Subcutaneous preadipocyte (primary cell): ENCODE results near the gene GANAB. TPM values are rescaled to one million over a fixed set of nuclear protein-coding genes. Genes with fewer than 3 reads are reported as not detected.

ENCODE experiments used
- small RNA-seq: library from RNA; depleted of rRNA; stranded (forward); fragments of <200 nt; gene quantifications from one replicate; pipeline ENCODE3, GENCODE V24; 2012
- total RNA-seq: library from RNA; depleted of rRNA; stranded (reverse); fragments of >200 nt; gene quantifications from 2 replicates; pipeline ENCODE4 v1.2.3, GENCODE V29; 2012

Gene GANAB
- total RNA-seq, result 178 and 191 TPM in 2 replicates

DNA sequence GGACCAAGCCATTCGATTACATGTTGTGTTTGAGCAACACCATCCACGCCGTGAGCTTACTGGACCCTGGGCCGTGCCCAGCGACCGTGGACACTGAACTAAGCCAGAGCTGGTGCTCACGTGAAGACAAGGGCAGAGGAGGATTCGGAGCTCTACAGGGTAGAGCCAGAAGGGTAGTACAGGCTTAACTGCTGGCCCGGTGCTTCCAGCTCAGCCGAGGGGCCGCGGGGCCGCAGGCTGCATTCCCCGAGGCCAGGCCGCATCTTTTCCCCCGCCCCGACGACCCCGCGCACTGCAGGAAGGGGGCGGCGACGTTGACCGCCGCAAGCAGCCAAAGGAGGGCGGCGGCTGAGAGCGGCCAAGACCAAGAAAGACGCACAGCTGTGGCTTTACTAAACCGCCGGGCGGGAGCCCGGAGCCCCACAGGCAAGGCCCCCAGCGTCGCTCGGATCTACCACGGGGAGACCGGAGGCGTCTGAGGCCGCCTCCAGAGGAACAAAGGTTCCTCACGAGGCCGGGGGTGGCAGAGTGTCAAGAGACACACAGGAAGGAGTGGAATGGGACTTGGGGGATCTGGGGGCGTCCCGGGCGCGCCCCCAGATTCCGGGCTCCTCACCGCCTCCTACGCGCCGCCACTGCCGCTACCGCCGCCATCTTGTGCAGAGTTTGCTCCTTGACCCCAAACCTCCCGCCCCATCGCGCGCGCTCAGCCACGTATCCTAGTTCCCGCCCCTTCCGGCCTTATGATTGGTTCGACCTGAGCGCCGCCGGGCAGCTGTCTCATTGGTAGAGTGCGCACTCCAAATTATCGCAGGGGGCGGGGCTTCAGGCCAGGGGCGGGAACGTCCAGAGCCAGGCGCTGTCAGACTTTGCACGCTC is at the start of gene GANAB:
TSS of gene GANAB (minus strand) at position 668 of the 879 bp plus-strand sequence. CDS start at position 654, 14 bp downstream.

DNA sequence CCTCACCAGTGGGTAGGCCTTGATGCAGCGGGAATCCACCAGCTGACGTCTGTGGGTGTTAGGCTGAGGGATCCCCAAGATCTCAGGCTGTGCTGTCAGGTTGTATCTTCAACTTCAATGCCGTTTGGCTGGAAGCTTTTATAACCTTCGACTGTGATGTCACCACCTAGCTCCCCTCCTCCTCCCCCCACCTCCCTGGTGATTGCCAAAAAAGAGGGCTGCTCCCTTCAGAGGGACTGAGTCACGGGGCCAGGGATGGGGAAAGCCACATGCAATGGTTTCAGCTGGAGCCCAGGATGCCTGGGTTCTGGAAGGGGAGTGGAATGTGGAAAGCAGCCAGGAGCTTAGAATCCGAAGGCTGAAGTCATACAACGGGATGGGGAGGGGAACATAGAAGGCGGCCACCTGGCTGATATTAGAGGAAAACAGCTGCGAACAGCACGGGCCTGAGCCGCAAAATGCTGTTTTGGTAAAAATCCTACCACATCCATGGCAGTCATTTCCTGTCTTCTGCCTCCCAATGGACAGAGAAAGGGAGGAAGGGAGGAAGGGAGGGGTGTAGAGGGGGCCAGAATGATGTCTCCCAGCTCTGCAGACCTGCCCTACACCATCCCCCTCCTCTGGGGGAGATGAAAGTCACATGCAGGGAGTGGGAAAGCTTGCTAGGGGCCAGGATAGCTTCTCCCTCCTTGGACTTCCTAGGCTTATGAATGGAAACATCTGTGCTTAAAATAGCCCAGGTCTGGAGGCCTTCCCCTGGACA is 43.2 kb upstream of the GANAB start, which contains the start of gene LRRN4CL:
TSS of gene LRRN4CL (minus strand) at position 110 of the 763 bp plus-strand sequence. CDS start 1,022 bp downstream, outside the sequence.

DNA sequence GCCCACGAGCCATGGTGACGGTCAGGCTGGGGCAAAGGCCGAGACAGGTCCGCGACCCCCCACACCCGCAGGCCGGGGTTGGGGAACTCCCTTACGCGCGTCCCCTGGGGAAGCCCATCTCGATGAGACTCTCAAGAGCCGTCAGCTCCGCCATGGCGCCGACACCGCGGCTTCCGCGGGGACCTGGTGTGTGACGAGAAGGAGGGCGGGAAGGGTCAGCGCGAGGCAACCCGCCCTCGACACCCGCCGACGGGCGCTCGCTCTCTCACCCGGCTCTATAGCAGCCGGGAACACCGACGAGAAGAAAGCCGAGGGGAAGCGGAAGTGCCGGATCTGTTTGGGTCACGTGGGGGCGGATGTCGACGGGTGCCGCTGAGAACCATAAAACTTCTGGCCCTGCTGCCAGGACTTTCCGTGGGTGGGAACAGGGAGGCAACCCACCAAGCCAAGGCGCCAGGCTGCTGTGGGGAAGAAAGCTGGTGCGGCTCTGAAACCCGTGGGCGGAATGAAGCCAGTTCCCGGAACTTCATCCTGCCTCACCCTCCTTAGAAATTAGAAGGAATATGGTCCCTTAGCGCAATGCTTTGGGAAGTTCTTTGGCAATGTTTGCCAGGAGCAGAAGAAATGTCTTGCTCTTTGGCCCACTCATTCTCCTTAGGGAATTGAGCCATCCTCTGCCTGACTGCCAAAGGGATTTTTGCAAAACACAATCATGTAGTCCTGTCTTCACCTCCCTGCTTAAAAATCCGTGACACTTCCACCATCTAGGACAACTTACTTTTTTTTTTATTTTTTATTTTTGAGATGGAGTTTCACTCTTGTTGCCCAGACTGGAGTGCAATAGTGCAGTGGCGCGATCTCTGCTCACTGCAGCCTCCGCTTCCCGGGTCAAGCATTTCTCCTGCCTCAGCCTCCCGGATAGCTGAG is 32.6 kb upstream of the GANAB start, which contains the start of gene UBXN1:
TSS of gene UBXN1 (minus strand) at position 304 of the 927 bp plus-strand sequence. CDS start at position 154, 150 bp downstream.

DNA sequence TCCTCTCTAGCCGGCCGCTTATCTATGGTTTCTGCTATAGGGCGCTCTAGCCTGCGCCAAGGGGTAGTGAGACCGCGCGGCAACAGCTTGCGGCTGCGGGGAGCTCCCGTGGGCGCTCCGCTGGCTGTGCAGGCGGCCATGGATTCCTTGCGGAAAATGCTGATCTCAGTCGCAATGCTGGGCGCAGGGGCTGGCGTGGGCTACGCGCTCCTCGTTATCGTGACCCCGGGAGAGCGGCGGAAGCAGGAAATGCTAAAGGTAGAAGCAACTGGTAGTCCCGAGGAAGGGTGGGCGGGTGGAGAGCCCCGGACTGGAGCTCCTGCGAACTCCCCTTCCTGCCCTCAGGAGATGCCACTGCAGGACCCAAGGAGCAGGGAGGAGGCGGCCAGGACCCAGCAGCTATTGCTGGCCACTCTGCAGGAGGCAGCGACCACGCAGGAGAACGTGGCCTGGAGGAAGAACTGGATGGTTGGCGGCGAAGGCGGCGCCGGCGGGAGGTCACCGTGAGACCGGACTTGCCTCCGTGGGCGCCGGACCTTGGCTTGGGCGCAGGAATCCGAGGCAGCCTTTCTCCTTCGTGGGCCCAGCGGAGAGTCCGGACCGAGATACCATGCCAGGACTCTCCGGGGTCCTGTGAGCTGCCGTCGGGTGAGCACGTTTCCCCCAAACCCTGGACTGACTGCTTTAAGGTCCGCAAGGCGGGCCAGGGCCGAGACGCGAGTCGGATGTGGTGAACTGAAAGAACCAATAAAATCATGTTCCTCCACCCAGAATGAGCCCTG is 25.4 kb upstream of the GANAB start, which contains the start of the genes LBHD1 and UQCC3:
TSS of gene LBHD1 (minus strand) at position 660 of the 782 bp plus-strand sequence. CDS start 2,236 bp downstream, outside the sequence.
TSS of gene UQCC3 (plus strand) at position 66 of the 782 bp plus-strand sequence. CDS start at position 139, 73 bp downstream.

DNA sequence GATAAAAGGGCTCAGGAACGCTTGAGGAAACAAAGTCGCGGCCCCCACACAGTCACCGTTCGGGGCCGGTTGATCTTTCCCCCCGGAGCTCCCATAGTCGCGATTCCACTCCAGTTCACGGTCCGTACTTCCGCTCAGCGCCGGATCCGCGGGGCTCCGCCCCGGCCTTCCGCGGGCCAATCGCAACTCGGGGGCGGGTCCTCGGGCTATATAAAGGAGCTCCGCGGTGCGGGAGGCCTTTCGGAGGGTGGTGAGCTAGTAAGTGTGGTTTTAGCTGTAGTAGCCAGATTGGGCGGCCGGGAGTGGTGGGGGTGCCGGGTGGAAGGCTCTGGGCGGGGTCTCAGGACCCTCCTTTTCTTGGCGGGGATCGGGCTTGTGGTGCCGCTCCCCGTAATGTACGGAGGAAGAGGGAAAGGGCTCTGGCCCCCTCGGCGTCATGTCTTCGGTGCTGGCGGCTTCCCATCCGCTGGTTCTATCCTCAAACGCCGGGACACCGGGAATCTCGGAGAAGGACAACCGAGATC is 18.7 kb upstream of the GANAB start, which contains the start of the genes C11orf98 and CSKMT:
TSS of gene C11orf98 (minus strand) at position 136 of the 524 bp plus-strand sequence. CDS start at position 95, 41 bp downstream.
TSS of gene CSKMT (plus strand) at position 238 of the 524 bp plus-strand sequence. CDS start 568 bp downstream, outside the sequence.

DNA sequence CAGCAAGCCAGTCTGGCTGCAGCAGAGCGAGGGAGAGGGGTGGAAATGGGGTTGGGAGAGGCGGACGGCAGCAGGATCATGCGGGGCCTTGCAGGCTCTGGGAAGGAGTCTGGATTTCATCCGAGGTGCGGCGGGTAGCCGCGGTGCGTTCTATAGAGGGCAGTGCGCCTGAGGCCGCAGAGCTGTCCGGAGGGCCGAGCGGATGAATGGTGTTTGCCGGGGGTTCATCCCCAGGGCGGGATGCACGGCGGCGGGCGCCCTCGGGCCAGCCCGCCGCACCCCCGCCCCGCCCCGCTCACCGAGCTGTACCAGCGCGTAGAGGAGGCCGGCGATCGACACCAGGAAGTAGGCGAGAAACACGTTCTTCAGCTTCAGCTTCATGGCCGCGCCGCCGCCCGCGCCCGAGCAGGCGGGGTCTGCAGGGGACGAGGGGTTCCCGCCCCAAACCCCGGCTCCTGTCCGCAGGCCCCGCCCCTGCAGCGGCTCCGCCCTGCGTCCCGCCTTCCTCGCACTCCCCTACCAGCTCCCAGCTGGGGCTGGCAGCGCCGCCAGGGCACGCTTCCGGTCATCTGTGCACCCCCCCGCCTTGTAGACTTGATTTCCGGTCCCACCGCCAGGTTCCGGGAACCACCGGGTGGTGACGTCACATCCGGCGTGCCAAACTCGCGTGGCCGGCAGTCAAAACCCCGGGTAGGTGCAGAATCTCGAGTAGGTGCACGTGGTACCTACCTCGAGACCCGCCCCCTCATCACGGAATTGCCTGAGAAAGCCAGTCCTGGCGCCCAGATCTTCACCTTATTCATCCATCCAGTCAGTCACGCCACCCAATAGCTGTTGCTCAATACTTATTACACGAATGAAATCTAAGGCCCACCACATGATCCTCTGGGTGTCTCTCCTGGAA is 24.6 kb downstream of the GANAB start, which contains the start of gene B3GAT3:
TSS of gene B3GAT3 (minus strand) at position 420 of the 904 bp plus-strand sequence. CDS start at position 381, 39 bp downstream.

GRCh38 chr11:62612366-62613290 is 33.8 kb downstream of the GANAB start, which contains the start of the genes EML3 and ROM1:
Gene EML3, minus strand, starts transcription at chr11:62612775. Its CDS starts 318 bp downstream, at chr11:62612457.
Gene ROM1, plus strand, starts transcription at chr11:62613257. Its CDS starts 25 bp downstream, at chr11:62613282.

GRCh38 chr11:62601372-62602140 is 44.9 kb downstream of the GANAB start, which contains the start of gene MTA2:
Gene MTA2, minus strand, starts transcription at chr11:62601865. Its CDS starts 415 bp downstream, at chr11:62601450.

DNA sequence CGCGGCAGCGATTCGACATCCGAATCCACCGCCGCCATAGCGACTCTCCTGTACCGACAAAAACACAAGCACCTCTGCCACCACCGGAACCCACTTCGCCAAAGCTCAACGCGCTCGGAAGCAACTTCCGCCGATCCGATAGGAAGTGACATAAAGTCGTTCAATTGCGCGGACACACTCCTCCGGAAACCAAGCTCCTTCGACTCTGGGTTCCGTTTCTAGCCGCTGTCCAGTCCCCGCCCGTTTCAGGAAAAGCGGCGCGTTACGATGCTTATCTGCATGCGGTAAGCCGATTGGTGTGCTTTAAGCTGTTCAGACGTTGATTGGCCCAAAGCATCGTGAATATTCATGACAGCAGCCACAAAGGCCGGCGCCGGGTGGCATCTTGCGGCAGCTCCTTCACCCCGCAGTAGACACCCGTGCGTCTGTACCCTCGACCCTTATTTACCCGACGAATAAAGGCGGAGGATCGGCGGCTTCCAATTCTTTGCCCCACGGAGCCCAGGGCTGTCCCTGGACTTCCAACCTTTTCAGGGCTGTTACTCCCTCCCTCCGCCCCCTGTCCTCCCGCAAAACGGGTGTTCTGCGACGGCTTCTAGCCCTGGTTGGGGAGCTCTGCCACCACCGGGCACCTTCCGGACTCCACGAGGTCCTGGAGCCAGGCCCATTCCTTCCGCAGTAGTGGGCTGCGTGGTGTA is 54.8 kb downstream of the GANAB start, which contains the start of gene TUT1:
TSS of gene TUT1 (minus strand) at position 76 of the 698 bp plus-strand sequence. CDS start at position 38, 38 bp downstream.

Small RNAs within 50 kb of the gene (small RNA-seq; reads per million reads assigned to genes)
- not detected for gene AP001458.1
- not detected for gene SNORA57

Other genes starting within 250 kb of the GANAB start
- gene SCGB1A1, start 227.6 kb downstream of the GANAB start, total RNA-seq, result not detected in 2 replicates
- 800 and 1,162 TPM in 2 replicates for gene AHNAK, start 99.8 kb downstream of the GANAB start, total RNA-seq
- gene EEF1G, start 72.7 kb downstream of the GANAB start, total RNA-seq, result 828 and 1,333 TPM in 2 replicates
- 4.8 and 7.6 TPM in 2 replicates for gene TUT1, start 55.1 kb downstream of the GANAB start, total RNA-seq
- gene MTA2, start 44.7 kb downstream of the GANAB start, total RNA-seq, result 95.2 and 143 TPM in 2 replicates
- gene EML3, start 33.8 kb downstream of the GANAB start, total RNA-seq, result 22.0 and 25.6 TPM in 2 replicates
- gene ROM1, start 33.4 kb downstream of the GANAB start, total RNA-seq, result 3.1 and 4.4 TPM in 2 replicates
- gene B3GAT3, start 24.6 kb downstream of the GANAB start, total RNA-seq, result 28.0 and 42.3 TPM in 2 replicates
- 30.5 and 34.8 TPM in 2 replicates for gene INTS5, start 6.7 kb upstream of the GANAB start, total RNA-seq
- 24.8 and 29.4 TPM in 2 replicates for gene C11orf98, start 18.6 kb upstream of the GANAB start, total RNA-seq
- 8.5 and 17.6 TPM in 2 replicates for gene CSKMT, start 18.7 kb upstream of the GANAB start, total RNA-seq
- 7.8 and 9.2 TPM in 2 replicates for gene UQCC3, start 25.1 kb upstream of the GANAB start, total RNA-seq
- 8.0 and 8.5 TPM in 2 replicates for gene LBHD1, start 25.7 kb upstream of the GANAB start, total RNA-seq
- 70.6 and 99.2 TPM in 2 replicates for gene UBXN1, start 32.5 kb upstream of the GANAB start, total RNA-seq
- gene LRRN4CL, start 42.9 kb upstream of the GANAB start, total RNA-seq, result 16.4 and 38.2 TPM in 2 replicates
- gene BSCL2, start 60.8 kb upstream of the GANAB start, total RNA-seq, result 36.0 and 43.4 TPM in 2 replicates
- not detected in 2 replicates for gene GNG3, start 61.1 kb upstream of the GANAB start, total RNA-seq
- gene HNRNPUL2, start 80.8 kb upstream of the GANAB start, total RNA-seq, result 9.9 and 12.5 TPM in 2 replicates
- gene TTC9C, start 81.9 kb upstream of the GANAB start, total RNA-seq, result 32.3 and 36.0 TPM in 2 replicates
- gene ZBTB3, start 107.5 kb upstream of the GANAB start, total RNA-seq, result 12.3 and 13.6 TPM in 2 replicates
- gene POLR2G, start 115.0 kb upstream of the GANAB start, total RNA-seq, result 44.4 and 55.5 TPM in 2 replicates
- 14.7 and 19.5 TPM in 2 replicates for gene TAF6L, start 124.8 kb upstream of the GANAB start, total RNA-seq
- 25.0 and 38.9 TPM in 2 replicates for gene TMEM179B, start 140.8 kb upstream of the GANAB start, total RNA-seq
- 15.8 and 18.4 TPM in 2 replicates for gene TMEM223, start 145.4 kb upstream of the GANAB start, total RNA-seq
- 24.2 and 26.1 TPM in 2 replicates for gene NXF1, start 158.8 kb upstream of the GANAB start, total RNA-seq
- 31.5 and 36.0 TPM in 2 replicates for gene STX5, start 185.4 kb upstream of the GANAB start, total RNA-seq
- not detected in 2 replicates for gene TEX54, start 186.2 kb upstream of the GANAB start, total RNA-seq
- gene WDR74, start 193.0 kb upstream of the GANAB start, total RNA-seq, result 63.9 and 71.0 TPM in 2 replicates
- 130 and 160 TPM in 2 replicates for gene SLC3A2, start 234.3 kb upstream of the GANAB start, total RNA-seq